ENCODE data around the gene TAS2R40.

- TF ChIP-seq BACH1 (IDR thresholded peaks at IDR 0.05; ENCODE audit: borderline replicate concordance) (no peak), CHD2 (IDR thresholded peaks at IDR 0.05; ENCODE audit: borderline replicate concordance, low read depth, low read length) (no peak)
These were observed 30.2 kb downstream of the TAS2R40 start for GRCh38 chr7:143252006-143252405.
